ELR (cell line): Measurements from ENCODE around the gene CTNND2.

Experiments
- DNase-seq: peaks from one replicate; pipeline ENCODE4 v3.0.0-alpha.2; 2015; ENCODE audit warnings: low read depth

Gene CTNND2

DNA sequence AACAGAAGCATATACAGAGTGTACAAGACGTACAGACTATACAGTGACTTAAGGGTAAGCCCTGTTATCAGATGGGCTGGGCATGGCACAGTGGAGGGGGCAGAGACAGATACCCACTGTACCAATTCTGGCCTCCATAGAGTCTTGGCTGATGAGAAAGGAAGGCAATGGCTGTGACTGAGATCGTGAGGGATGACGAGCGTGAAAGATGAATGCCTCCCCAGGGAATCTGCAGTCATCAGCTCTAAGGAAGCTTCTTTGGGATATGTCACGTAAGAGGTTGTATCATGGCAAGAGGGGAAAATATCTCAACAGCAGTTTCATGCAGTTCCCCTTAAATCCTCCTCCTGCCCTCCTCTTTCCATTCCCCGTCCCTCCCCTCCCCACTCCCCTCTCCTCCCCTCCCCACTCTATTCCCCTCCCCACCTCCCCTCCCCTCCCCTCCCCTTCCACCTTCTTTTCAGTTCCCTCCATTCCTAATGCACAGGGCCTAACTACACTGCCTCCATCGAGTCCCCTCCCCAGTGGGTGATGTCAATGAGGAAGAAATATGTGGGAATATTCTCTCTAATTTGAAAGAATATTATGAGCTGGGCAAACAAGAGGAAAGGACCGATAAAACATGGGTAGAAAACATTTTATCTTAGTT, 916.8 kb downstream of the CTNND2 start:
- DNase-seq, result no peak

DNA sequence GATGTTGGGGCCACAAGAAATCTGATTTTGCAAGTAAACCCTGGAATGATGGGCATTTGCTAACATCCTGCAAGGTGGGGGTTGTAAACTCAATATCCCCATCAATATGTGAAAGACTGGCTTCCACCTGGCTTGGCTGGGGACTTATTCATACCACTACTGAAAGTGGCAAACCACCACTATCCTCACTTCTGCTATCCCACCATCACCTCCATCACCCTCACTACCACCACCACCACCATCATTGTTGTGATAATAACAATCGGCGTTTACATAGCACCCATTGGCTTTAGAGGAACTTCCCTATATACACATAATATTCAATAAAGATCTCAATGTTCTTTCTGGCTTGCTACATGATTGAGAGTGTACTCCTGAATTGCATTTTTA, 918.5 kb downstream of the CTNND2 start:
- no peak for DNase-seq

DNA sequence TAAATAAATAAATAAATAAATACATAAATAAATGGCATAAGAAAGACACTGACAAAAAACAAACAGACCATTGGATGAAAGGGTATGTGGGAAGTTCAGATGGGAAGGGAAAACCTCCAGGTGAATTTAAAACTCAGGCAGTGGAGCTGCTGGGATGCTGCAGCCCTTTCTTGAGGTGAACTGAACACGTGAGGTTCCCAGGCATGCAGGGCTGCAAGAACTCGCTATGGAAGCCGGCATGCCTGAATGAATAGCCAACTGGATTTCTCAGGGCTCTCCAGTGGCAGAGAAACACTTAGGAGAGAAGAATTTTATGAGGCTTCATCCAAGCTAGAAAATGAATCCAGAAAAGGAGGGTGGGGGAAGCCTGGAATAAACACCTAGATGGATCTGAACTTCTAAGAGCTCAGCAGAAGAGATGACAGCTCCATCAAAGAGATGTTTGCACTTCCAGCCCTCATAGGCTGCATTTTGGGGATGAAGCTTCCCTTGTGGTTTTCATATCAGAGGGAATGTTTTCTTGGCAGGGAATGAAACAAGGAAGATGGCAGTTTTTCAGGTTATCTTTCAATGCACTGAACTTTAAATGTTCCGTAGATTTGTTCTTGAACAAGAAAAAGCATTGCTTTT, 919.0 kb downstream of the CTNND2 start:
- DNase-seq, result no peak

DNA sequence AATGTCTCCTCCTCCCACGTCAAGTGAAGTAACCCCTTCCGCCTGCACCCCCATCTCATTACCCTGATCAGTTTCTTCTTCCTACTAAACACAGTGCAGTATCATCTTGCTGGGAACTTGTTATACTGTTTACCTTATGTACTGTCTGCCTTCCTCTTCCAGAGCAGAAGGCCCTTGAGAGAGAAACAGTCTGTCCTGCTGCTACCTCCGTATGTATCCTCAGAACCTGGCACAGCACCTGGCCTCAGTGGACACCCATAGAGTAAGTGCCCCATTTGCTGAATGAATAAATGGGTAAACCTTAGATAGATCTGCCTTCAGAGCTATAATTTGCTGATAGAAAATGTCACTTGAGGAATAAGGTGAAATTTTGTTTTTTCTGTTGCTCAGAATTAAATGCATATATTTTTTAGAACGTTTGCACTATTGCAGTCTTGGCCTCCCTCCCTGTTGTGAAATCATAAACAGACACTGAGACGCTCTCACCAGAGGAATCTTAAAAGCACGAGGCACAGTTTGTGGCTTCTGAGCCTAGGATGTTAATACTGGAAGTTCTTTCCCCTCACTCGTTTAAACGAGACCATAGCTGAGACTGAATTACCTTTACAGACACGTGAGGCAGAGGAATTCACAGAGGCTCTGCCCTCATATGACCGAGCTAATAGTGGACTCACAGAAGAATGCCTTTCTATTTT, 920.1 kb downstream of the CTNND2 start:
- DNase-seq, result no peak

DNA sequence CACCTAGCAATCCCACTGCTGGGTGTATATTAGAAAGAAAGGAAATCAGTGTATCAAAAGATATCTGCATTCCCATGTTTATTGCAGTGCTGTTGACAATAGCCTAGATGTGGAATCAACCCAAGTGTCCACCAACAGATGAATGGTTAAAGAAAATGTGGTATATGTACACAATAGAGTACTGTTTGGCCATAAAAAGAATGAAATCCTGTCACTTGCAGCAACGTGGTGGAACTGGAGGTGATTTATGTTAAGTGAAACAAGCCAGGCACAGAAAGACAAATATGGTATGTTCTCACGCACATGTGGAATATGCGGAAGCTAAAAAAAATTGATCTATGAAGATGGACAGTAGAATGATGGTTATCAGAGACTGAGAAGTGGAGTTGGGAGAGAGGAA, 921.6 kb downstream of the CTNND2 start:
- DNase-seq, result no peak

- DNase-seq, result no peak
Measured at GRCh38 chr5:10981932-10982331, 922.3 kb downstream of the CTNND2 start.

DNA sequence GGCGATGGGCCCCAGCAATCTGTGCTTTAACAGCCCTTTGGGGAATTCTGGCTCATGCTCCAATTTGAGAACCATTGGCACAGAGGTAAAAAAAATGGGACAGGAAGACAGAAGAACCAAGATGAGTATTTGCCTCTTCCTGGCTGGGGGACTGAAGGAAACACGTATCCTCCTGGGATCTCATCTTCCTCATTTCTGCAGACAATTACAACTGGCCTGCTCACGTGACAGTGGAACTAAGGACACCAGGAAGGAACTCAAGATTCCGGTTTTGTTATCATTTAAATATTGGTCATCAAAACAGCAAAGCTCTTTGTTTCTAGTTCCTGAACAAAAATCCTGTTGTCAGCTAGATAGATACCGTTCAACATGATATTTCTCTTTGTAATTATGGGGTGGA, 927.2 kb downstream of the CTNND2 start:
- DNase-seq, result no peak

DNA sequence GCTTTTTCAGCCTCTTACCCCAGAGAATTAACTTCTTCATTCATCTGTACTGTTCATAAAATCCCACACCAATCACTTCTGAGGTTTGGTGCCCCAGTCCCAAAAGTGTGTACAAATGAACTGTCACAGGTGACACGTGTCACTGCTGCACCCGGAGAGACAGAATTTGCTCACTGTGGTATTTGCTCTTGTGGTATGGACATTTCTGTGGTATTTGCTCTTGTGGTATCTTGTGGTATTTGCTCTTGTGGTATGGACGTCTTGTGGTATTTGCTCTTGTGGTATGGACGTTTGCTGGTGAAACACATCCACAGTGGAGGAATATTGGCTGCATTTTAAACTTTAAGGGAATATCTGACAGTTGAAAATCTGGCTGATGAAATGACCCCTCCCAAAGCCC, 928.3 kb downstream of the CTNND2 start:
- no peak for DNase-seq

- no peak for DNase-seq
Measured at GRCh38 chr5:10974850-10975249, 929.4 kb downstream of the CTNND2 start.

DNA sequence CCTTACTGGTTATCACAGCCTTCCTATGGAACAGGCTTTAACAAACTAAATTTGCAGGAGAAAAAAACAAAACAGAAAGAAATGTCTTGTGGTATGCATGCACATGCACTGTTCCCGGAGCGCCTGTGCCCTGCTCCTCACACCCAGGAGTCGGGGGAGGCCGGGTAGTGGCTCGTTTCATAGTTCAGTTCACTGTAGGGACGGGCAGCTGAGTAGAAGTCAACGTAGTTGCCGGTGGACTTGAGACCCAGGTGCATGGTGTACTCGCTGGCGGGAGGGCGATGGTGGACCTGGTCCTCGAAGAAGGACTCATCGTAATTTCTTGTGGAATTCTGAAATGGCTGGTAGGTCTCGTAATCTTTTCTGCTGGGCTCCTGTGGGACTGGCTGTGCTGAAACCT, 930.9 kb downstream of the CTNND2 start:
- DNase-seq, result no peak

DNA sequence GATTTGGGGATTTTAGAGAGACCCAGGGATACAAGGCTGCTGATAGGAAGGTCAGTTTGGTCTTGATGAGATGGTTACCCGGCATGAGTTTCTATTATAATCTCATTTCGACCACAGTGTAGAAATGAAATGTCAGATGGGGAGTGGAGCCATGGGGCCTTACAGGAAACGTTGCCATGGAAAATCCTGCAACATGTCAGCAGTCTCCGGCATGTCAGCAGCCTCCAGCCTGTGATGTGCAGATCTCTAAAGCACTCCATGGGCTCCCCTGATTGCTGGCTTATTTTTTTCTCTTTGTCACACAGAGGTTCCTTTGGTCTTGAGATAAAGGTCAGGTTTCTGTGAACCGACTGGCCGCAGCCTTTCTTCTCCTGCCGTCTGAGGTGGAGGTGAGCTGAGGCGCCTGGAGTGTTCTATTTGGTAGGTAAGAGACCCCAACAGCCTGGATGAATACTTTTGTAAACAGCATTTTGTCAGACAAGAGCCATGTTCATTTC, 934.5 kb downstream of the CTNND2 start:
- no peak for DNase-seq

GRCh38 chr5:10964806-10965205, 939.4 kb downstream of the CTNND2 start:
- DNase-seq, result no peak

GRCh38 chr5:10958728-10959127, 945.5 kb downstream of the CTNND2 start:
- no peak for DNase-seq

DNA sequence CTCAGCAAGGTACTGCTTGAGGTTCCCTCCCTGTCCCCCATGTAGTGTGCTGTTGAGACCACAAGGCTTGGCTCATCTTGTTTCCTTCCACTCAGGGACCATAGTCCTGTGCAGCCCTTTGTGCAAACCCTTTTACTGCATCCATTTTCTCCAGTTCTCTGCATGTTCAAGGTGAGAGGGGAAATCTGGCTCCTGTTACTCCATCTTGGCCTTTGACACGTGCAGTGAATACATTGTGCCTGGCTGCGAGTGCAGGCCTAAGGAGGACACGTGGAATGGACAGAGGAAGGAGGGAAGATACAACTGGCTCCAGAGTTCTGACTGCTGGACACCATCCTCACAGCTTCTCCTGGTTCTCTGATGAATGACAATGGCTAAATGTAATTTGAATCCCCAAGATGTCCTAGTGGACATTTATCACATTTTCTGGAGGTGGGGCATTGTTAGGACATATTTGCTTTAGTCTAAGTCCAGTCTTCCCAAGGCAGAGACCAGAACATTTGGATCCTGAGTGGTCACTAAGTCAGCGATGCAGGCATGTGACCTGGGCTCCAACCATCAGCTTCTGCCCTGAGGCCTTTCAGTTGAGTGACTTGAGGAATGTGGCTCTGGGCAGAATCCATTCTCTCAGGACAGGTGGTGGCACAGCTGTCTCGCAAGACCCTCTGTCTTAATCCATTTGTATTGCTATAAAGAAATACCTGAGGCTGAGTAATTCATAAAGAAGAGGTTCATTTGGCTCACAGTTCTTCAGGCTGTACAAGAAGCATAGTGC, 954.2 kb downstream of the CTNND2 start:
- no peak for DNase-seq

DNA sequence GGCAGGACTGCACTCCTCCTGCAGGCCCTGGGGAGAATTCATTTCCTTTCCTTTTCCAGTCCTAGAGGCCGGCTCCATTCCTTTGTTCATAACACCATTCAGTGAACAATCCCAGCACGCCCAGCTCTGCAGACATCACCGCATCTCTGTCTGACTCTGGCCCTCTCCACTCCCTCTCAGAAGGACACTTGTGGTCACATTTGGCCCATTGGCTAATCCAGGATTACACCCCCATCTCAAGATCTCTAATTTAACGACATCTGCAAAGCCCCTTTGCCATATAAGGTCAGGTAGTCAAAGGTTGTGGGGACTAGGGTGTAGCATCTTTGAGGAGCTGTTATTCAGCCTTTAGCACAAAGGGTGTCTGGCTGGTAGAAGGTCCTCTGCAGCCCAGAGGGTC, 958.2 kb downstream of the CTNND2 start:
- peak; percentile 5 for DNase-seq

DNA sequence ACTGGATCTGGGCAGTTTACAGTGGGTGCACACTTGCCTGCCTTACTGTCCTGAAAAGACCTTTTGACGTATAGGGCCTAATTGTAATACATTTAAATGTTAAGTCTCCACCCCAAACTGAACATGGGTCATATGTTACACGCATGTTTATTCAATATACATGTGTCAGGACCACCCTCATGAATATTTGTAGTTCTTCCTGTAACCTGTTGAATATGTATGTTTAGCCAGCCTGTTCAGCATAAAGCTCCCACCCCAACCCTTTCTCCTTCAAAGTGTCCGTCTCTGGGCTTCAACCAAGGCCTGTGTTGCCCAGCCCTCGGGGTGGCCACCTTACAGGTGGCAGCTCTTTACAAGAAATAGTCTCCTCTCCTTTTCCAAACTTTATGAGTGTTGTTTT, 962.3 kb downstream of the CTNND2 start:
- no peak for DNase-seq

DNA sequence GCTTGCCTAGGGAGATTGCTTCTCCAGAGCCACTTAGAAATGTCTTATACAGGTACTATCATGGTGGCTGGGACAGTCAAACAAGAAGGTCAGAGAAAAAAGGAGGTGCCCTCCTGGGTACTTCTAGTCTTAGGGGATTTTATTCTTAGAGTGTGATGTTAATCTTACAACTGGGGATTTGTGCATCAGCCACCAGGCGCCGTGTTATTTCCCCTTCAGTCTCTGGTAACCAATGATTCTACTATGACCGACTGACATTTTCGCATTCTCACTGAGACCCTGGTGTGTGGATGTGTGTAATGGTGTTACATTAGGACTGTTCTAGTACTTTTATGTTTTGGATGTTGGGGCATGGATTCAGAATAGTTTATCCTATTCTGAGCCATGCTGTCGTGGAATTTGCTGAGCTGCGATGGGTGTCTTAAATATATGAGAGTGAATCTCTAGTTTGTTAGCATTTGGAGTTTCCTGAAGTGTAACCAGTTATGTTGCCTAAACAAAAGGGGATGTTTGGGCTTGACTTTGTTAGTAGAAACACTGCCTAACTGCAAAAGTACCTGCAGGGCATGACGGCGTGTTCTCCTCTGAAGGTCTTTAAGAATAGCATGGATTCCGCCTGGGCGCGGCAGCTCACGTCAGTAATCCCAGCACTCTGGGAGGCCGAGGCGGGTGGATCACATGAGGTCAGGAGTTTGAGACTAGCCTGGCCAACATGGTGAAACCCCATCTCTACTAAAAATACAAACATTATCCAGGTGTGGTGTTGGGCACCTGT, 968.0 kb downstream of the CTNND2 start:
- DNase-seq, result no peak

GRCh38 chr5:10935536-10935935, 968.7 kb downstream of the CTNND2 start:
- no peak for DNase-seq

DNA sequence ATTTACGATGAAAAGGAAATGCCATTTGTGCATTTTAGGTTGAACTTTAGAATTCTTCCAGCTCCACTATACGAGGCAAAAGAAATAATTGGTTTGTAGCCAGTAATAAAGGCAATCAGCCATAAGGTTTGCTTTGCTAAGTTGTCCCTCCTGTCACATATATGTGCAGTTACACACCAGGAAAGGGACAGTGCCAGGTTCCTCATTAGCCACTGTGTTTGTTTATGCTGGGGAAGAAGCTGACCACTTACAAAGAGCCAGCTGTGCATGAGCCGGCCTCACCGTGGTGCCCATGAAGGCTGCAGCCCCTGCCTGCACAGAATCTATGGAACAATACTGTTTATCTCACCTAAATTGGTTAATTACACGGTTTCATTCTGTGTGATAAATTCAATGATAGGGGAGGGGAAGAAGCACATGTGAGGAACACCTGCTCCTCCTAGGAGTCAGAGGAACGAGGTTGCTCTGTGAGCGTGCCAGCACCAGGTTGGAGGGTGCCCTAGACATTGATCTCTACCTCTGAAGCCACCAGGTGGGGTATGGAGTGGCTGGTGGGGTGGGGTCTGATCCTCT, 969.4 kb downstream of the CTNND2 start:
- no peak for DNase-seq

- DNase-seq, result no peak
Measured at GRCh38 chr5:10933121-10933520, 971.1 kb downstream of the CTNND2 start.

- DNase-seq, result no peak
Measured at GRCh38 chr5:10932426-10932825, 971.8 kb downstream of the CTNND2 start.

DNA sequence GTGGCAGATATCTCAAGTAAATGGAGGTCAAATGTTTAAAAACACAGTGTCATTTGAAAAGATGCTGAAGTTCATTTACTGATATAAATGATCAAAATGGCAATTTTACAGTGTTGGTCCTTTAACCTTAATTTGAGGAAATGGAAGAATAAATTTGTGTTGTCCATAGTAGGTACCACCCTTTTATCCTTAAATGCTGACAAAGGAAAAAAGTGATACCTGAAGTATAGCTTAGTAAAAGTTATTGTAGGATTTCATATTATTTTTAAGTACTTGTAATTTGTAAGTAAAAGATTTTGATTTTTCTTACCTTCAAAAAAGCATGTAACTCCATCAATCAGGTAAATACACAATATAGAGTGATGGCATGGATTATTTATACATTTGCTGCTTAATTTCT, 976.6 kb downstream of the CTNND2 start:
- DNase-seq, result no peak
